BE2C (cell line): ENCODE data around the gene WAPL.

Experiments
- DNase-seq: peaks from one replicate; pipeline ENCODE4 v3.0.0-alpha.2; 2020
- H3K27me3 ChIP-seq: fragments of 250-450 bp; sonication (Bioruptor Pico); 2 replicates; pipeline ENCODE4 v1.5.1; 2020; ENCODE audit warnings: mild to moderate bottlenecking
- H3K36me3 ChIP-seq: fragments of 250-450 bp; sonication (Bioruptor Pico); 2 replicates; pipeline ENCODE4 v1.5.1; 2020; ENCODE audit warnings: mild to moderate bottlenecking
- H3K4me1 ChIP-seq: fragments of 250-450 bp; sonication (Bioruptor Pico); 2 replicates; pipeline ENCODE4 v1.5.1; 2020
- H3K4me3 ChIP-seq: 2 replicates; pipeline ENCODE4 v1.5.1; 2011; ENCODE audit warnings: low read depth, low read length
- H3K9me3 ChIP-seq: fragments of 250-450 bp; sonication (Bioruptor Pico); 2 replicates; pipeline ENCODE4 v1.5.1; 2020
- TF ChIP-seq, protein P1 (sequence below): IDR thresholded peaks from 2 replicates; pipeline ENCODE4 v1.5.1; 2012; ENCODE audit warnings: mild to moderate bottlenecking, low read depth, low read length

WAPL gene

GRCh38 chr10:86511027-86511865 is 10.3 kb downstream of the WAPL start:
- Histone ChIP-seq H3K36me3 (peaks cover 32% of the 10 kb centered on the region), H3K27me3 (no peaks in the 10 kb centered on the region), H3K4me1 (no peaks in the 10 kb centered on the region), H3K4me3 (no peak overlapping the region), H3K9me3 (no peaks in the 10 kb centered on the region)
- no peak for DNase-seq
- TF ChIP-seq, protein P1, sequence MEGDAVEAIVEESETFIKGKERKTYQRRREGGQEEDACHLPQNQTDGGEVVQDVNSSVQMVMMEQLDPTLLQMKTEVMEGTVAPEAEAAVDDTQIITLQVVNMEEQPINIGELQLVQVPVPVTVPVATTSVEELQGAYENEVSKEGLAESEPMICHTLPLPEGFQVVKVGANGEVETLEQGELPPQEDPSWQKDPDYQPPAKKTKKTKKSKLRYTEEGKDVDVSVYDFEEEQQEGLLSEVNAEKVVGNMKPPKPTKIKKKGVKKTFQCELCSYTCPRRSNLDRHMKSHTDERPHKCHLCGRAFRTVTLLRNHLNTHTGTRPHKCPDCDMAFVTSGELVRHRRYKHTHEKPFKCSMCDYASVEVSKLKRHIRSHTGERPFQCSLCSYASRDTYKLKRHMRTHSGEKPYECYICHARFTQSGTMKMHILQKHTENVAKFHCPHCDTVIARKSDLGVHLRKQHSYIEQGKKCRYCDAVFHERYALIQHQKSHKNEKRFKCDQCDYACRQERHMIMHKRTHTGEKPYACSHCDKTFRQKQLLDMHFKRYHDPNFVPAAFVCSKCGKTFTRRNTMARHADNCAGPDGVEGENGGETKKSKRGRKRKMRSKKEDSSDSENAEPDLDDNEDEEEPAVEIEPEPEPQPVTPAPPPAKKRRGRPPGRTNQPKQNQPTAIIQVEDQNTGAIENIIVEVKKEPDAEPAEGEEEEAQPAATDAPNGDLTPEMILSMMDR: no peak

DNA sequence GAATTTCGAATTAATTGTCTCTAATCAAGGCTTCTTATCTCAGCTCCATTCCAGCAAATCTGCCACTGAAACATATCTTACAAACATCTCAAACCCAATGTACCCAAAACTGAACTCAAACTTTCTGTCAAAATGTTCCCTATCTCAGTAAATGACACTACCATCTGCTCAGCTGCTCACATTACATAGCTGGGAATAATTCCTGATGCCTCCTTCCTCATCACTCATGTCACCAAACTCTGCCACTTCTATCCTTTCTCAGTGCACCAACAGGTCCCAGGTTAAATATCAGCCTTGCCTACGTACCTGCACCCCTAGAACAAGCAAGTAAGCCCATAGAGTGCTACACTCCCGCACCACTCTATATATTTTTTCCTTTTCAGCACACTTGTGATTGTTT is 12.4 kb downstream of the WAPL start:
- Histone ChIP-seq H3K36me3 (peaks cover 23% of the 10 kb centered on the region), H3K4me1 (no peaks in the 10 kb centered on the region), H3K9me3 (no peaks in the 10 kb centered on the region), H3K27me3 (no peaks in the 10 kb centered on the region), H3K4me3 (no peak overlapping the region)
- TF ChIP-seq, protein P1: no peak
- no peak for DNase-seq

GRCh38 chr10:86508217-86508616 is 13.4 kb downstream of the WAPL start:
- no peak for DNase-seq
- no peaks in the 10 kb centered on the region for H3K27me3 ChIP-seq
- H3K4me3 ChIP-seq: no peak overlapping the region
- H3K36me3 ChIP-seq: peaks cover 21% of the 10 kb centered on the region
- no peaks in the 10 kb centered on the region for H3K9me3 ChIP-seq
- H3K4me1 ChIP-seq: no peaks in the 10 kb centered on the region
- TF ChIP-seq, protein P1: no peak

- DNase-seq: no peak
- no peaks in the 10 kb centered on the region for H3K4me1 ChIP-seq
- no peaks in the 10 kb centered on the region for H3K27me3 ChIP-seq
- no peak overlapping the region for H3K4me3 ChIP-seq
- no peaks in the 10 kb centered on the region for H3K9me3 ChIP-seq
- peaks cover 24% of the 10 kb centered on the region for H3K36me3 ChIP-seq
- TF ChIP-seq, protein P1: no peak
These were observed 15.1 kb downstream of the WAPL start for GRCh38 chr10:86506499-86506898.

DNA sequence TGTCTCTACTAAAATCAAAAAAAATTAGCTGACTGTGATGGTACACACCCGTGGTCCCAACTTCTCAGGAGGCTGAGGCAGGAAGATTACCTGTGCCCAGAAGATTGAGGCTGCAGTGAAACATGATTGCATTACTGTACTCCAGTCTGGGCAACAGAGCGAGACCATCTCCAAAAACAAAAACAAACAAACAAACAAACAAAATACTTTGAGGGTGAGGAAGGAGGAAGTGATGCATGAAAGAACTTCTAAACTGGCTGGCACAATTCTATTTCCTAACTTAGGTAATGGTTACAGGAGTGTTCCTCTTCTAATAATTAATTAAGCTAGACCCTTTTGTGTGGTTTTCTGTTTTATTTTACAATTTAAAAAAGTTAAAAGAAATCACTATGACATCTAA is 15.5 kb downstream of the WAPL start:
- H3K27me3 ChIP-seq: no peaks in the 10 kb centered on the region
- H3K36me3 ChIP-seq: peaks cover 20% of the 10 kb centered on the region
- TF ChIP-seq, protein P1: no peak
- H3K9me3 ChIP-seq: no peaks in the 10 kb centered on the region
- DNase-seq: no peak
- no peak overlapping the region for H3K4me3 ChIP-seq
- no peaks in the 10 kb centered on the region for H3K4me1 ChIP-seq

DNA sequence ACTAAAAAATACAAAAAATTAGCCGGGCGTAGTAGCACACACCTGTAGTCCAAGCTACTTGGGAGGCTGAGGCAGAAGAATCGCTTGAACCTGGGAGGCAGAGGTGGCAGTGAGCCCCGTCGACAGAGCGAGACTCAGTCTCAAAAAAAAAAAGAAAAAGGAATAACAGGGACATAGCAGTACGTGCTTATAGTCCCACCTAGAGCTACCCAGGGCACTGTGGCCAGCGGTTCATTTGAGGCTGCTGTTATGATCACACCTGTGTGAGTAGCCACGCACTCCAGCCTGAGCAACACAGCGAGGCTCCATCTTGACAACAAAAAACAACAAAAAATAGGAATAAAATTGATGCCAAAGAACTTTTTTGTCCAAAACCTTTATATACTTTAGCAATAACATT is 17.1 kb downstream of the WAPL start:
- H3K27me3 ChIP-seq: no peaks in the 10 kb centered on the region
- DNase-seq: no peak
- H3K36me3 ChIP-seq: peaks cover 23% of the 10 kb centered on the region
- TF ChIP-seq, protein P1: no peak
- no peaks in the 10 kb centered on the region for H3K9me3 ChIP-seq
- H3K4me3 ChIP-seq: no peak overlapping the region
- no peaks in the 10 kb centered on the region for H3K4me1 ChIP-seq
